CD8-positive, alpha-beta memory T cell (primary cell): Measurements from ENCODE around the gene COL26A1. TPM values are rescaled to one million over a fixed set of nuclear protein-coding genes. Genes with fewer than 3 reads are reported as not detected.

ENCODE experiments used
- CTCF ChIA-PET: fragments of 350-600 bp; sonication (Branson Sonifier 250); formaldehyde crosslinking; loops from one replicate; lab custom pipeline; 2021; ENCODE audit warnings: antibody characterized with exemption; lab: Charles Lee
- POLR2A ChIA-PET: fragments of 350-600 bp; sonication (Branson Sonifier 250); formaldehyde crosslinking; loops from one replicate; lab custom pipeline; 2021; ENCODE audit warnings: antibody characterized with exemption; lab: Charles Lee
- DNase-seq, 5 donors: peaks; one replicate each; pipeline versions ENCODE4 v3.0.0 to v3.0.0-alpha.2; 2020 to 2022; ENCODE audit warnings: mixed read lengths in 1 of 5
- H3K27ac ChIP-seq: one replicate; pipeline ENCODE4 v1.7.0; 2013; ENCODE audit warnings: low read depth, mild to moderate bottlenecking, low read length, moderate library complexity
- H3K27me3 ChIP-seq: 2 replicates; pipeline ENCODE4 v1.7.0; 2013; ENCODE audit warnings: low read length, mild to moderate bottlenecking; ENCODE audit not compliant: insufficient read depth, poor library complexity, severe bottlenecking
- H3K36me3 ChIP-seq: 2 replicates; pipeline ENCODE4 v1.7.0; 2013; ENCODE audit warnings: mild to moderate bottlenecking, low read length, moderate library complexity; ENCODE audit not compliant: insufficient read depth
- H3K4me1 ChIP-seq: 2 replicates; pipeline ENCODE4 v1.7.0; 2013; ENCODE audit warnings: mild to moderate bottlenecking, low read length, moderate library complexity; ENCODE audit not compliant: insufficient read depth
- H3K4me3 ChIP-seq: 2 replicates; pipeline ENCODE4 v1.7.0; 2013; ENCODE audit warnings: mild to moderate bottlenecking, low read length
- H3K9me3 ChIP-seq: 2 replicates; pipeline ENCODE4 v1.7.0; 2013; ENCODE audit warnings: mild to moderate bottlenecking, low read length
- H3K27ac Mint-ChIP-seq, 8 donors: one replicate each; pipeline ENCODE4 v1.8.0; 2020 to 2021; ENCODE audit warnings: mixed read lengths in 8 of 8, mild to moderate bottlenecking in 6 of 8, inconsistent platforms in 3 of 8, moderate library complexity in 3 of 8
- H3K27me3 Mint-ChIP-seq, 2 donors: one replicate each; pipeline ENCODE4 v1.8.0; 2020 to 2021; ENCODE audit warnings: mixed read lengths in 2 of 2, mild to moderate bottlenecking in 1 of 2, moderate library complexity in 1 of 2
- H3K36me3 Mint-ChIP-seq, 3 donors: one replicate each; pipeline ENCODE4 v1.8.0; 2020 to 2021; ENCODE audit warnings: mixed read lengths in 3 of 3, inconsistent platforms in 1 of 3, mild to moderate bottlenecking in 1 of 3
- H3K4me1 Mint-ChIP-seq, 3 donors: one replicate each; pipeline ENCODE4 v1.8.0; 2020 to 2021; ENCODE audit warnings: mixed read lengths in 3 of 3, inconsistent platforms in 1 of 3, mild to moderate bottlenecking in 1 of 3
- H3K4me3 Mint-ChIP-seq, 7 donors: one replicate each; pipeline ENCODE4 v1.8.0; 2020 to 2021; ENCODE audit warnings: mixed read lengths in 7 of 7, mild to moderate bottlenecking in 6 of 7, moderate library complexity in 4 of 7, inconsistent platforms in 2 of 7
- H3K9me3 Mint-ChIP-seq, 5 donors: one replicate each; pipeline ENCODE4 v1.8.0; 2020 to 2022; ENCODE audit warnings: mixed read lengths in 5 of 5, mild to moderate bottlenecking in 3 of 5, moderate library complexity in 2 of 5, inconsistent platforms in 1 of 5
- polyA plus RNA-seq: library from polyadenylated mRNA; unstranded; fragments of 300-500 nt; fragmentation: Illumina TruSeq; gene quantifications from one replicate; pipeline ENCODE4 v1.2.3, GENCODE V29; 2021
- total RNA-seq, 2 experiments: library from RNA; stranded (reverse); gene quantifications; one replicate each; pipeline ENCODE4 v1.2.3, GENCODE V29; 2021

The COL26A1 gene
- total and polyA plus RNA-seq, 3 experiments from 2014 or later = not detected

DNA sequence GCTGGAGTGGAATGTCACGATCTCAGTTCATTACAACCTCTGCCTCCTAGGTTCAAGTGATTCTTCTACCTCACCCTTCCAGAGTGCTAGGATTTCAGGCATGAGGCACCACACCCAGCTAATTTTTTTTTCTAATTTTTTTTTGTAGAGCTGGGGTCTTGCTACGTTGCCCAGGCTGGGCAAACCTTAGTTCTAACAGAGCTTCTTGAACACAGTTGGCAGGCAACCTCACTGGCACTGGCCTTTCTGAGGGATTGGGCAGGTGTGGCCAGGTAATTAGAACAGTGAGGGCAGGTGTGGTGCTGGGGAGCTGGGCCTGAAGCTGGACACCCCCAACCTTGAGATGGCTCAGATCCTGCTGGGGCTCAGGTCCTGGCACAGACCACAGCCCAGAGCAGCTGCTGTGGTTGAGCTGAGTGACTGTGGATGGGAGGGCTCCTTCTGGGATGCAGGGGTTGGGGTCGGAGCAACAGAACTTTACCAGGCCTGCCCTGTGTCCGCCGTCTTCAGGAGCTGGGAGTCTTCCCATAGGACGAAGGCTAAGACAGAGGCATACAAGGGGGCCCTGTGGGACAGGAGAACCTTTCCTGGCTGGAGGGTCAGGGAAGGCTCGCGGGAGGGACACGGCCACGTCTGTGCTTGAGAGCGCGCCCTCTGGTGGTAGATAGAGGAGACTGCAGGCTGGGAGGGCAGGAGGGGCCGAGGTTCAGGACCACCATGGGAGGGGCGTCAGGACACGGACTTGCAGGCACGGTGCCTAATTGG is 48.2 kb downstream of the COL26A1 start:
- Histone ChIP-seq H3K4me1 (no peaks in the 10 kb centered on the region), H3K27ac (no peak overlapping the region), H3K27me3 (no peaks in the 10 kb centered on the region), H3K9me3 (peaks cover 9% of the 10 kb centered on the region), H3K4me3 (no peak overlapping the region), H3K36me3 (no peaks in the 10 kb centered on the region)
- Mint-ChIP-seq H3K9me3 (peaks cover 4 to 15% (median 13%) of the 10 kb centered on the region in 5 donors), H3K4me3 (peak overlapping the region in 1 of 7 donors; percentile 35), H3K4me1 (peaks cover 6 to 7% (median 6%) of the 10 kb centered on the region in 3 donors), H3K27me3 (peaks cover 3 to 23% of the 10 kb centered on the region in 2 donors), H3K36me3 (peaks cover 0 to 3% (median 0%) of the 10 kb centered on the region in 3 donors), H3K27ac (peak overlapping the region in 1 of 8 donors; percentile 21)
- CTCF ChIA-PET = interaction anchor here (0.6 to 2.0 kb wide), 8 partner anchors 20 to 92 kb away, joined by 3 to 7 read pairs (median 3); partner anchors contain the start of gene COL26A1
- POLR2A ChIA-PET = no interaction called here
- DNase-seq = peak in 4 of 5 donors; percentile 7 to 43 (median 14)

DNA sequence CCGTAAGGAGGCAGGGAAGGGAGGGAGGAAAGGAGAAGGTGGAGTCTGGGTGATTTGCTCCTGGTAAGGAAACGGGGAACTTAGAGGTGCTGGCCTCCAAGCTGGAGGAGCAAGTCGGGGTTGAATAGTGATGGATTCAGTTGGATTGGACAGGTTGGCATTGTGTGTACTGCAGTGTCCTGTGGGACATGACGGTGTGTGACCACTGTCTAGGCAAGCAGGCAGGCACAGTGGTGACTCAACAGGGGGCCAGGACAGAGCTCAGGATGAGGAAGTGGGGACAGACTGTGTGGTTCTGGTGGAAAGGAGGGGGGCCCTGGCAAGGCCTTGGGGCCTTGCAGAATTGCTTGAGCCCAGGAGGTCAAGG is 48.8 kb downstream of the COL26A1 start:
- H3K27me3 ChIP-seq = no peaks in the 10 kb centered on the region
- Mint-ChIP-seq H3K4me1 (peaks cover 6 to 7% (median 6%) of the 10 kb centered on the region in 3 donors), H3K9me3 (peaks cover 4 to 15% (median 13%) of the 10 kb centered on the region in 5 donors), H3K4me3 (peak overlapping the region in 1 of 7 donors; percentile 35), H3K27me3 (peaks cover 4 to 22% of the 10 kb centered on the region in 2 donors), H3K36me3 (peaks cover 0 to 3% (median 0%) of the 10 kb centered on the region in 3 donors), H3K27ac (peak overlapping the region in 1 of 8 donors; percentile 72)
- DNase-seq = no peak
- peaks cover 9% of the 10 kb centered on the region for H3K9me3 ChIP-seq
- H3K4me3 ChIP-seq = no peak overlapping the region
- POLR2A ChIA-PET = no interaction called here
- CTCF ChIA-PET = interaction anchor here (0.9 to 2.0 kb wide), 7 partner anchors 20 to 49 kb away, joined by 3 to 7 read pairs (median 3); partner anchors contain the start of gene COL26A1
- no peaks in the 10 kb centered on the region for H3K36me3 ChIP-seq
- no peaks in the 10 kb centered on the region for H3K4me1 ChIP-seq
- H3K27ac ChIP-seq = no peak overlapping the region

DNA sequence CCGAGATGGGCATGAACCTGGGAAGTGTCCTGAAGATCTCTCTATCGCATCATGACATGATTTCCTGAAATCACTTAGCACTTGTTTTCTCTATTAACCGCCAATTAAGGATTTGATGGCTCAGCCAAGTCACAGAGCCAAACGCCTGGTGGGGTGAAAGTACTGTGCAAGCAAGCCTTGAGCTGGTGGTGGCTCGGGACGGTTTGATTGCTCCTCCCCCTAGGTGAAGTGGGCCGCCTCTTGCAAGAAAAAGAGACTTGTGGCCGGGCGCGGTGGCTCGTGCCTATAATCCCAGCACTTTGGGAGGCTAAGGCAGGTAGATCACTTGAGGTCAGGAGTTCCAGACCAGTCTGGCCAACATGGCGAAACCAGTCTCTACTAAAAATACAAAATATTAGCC is 50.3 kb downstream of the COL26A1 start:
- no peaks in the 10 kb centered on the region for H3K36me3 ChIP-seq
- CTCF ChIA-PET = no interaction called here
- H3K9me3 Mint-ChIP-seq = peaks cover 4 to 15% (median 13%) of the 10 kb centered on the region in 5 donors
- no peak overlapping the region for H3K4me3 Mint-ChIP-seq
- peaks cover 0 to 3% (median 0%) of the 10 kb centered on the region in 3 donors for H3K36me3 Mint-ChIP-seq
- H3K27me3 ChIP-seq = no peaks in the 10 kb centered on the region
- peaks cover 4 to 23% of the 10 kb centered on the region in 2 donors for H3K27me3 Mint-ChIP-seq
- POLR2A ChIA-PET = no interaction called here
- no peak overlapping the region for H3K27ac Mint-ChIP-seq
- peaks cover 6 to 7% (median 6%) of the 10 kb centered on the region in 3 donors for H3K4me1 Mint-ChIP-seq
- no peaks in the 10 kb centered on the region for H3K4me1 ChIP-seq
- H3K27ac ChIP-seq = no peak overlapping the region
- H3K4me3 ChIP-seq = no peak overlapping the region
- no peak for DNase-seq
- peaks cover 9% of the 10 kb centered on the region for H3K9me3 ChIP-seq

DNA sequence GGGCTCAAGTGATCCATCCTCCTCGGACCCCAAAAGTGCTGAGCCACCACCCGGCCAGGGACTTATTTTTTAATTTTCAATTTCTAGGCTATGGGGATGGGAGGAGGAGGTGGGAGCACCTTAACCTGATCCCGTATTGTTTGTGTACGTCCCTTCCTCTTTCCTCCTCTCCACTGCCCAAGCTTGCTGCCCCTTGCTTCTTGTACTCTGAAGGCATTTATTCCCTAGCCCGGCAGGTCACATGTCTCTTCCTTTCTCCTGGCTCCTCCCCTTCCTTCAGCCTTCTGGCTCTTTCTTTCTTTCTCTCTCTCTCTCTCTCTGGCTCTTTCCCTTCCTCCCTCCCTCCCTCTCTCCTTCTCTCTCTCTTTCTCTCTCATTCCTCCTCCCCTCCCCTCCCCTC is 56.0 kb downstream of the COL26A1 start:
- Mint-ChIP-seq H3K36me3 (no peaks in the 10 kb centered on the region), H3K9me3 (no peaks in the 10 kb centered on the region), H3K27me3 (peaks cover 6 to 23% of the 10 kb centered on the region in 2 donors), H3K4me3 (no peak overlapping the region), H3K27ac (no peak overlapping the region), H3K4me1 (no peaks in the 10 kb centered on the region)
- H3K27me3 ChIP-seq = no peaks in the 10 kb centered on the region
- POLR2A ChIA-PET = no interaction called here
- H3K36me3 ChIP-seq = no peaks in the 10 kb centered on the region
- CTCF ChIA-PET = no interaction called here
- no peak for DNase-seq
- no peaks in the 10 kb centered on the region for H3K4me1 ChIP-seq
- no peak overlapping the region for H3K4me3 ChIP-seq
- no peak overlapping the region for H3K27ac ChIP-seq
- no peaks in the 10 kb centered on the region for H3K9me3 ChIP-seq

DNA sequence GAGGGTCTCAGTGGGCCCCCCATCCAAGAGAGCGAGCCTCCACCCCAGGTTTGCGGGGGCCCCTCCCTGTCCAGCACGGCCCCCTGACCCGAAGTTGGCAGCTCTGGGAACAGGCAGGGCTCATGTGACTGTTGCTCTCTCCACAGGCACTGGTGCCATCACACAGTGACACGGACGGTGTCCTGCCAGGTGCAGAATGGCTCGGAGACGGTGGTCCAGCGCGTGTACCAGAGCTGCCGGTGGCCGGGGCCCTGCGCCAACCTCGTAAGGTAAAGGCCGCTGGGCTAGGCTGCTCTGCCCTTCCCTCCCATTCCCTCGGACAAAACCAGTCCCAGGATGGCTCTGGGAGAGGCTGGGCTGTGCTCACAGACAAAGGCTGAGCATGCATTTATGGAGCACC is 57.2 kb downstream of the COL26A1 start:
- H3K4me3 ChIP-seq = no peak overlapping the region
- H3K4me1 Mint-ChIP-seq = no peaks in the 10 kb centered on the region
- ChIA-PET POLR2A (no interaction called here), CTCF (no interaction called here)
- no peaks in the 10 kb centered on the region for H3K4me1 ChIP-seq
- H3K27me3 Mint-ChIP-seq = peaks cover 6 to 23% of the 10 kb centered on the region in 2 donors
- no peaks in the 10 kb centered on the region for H3K9me3 ChIP-seq
- no peaks in the 10 kb centered on the region for H3K36me3 Mint-ChIP-seq
- H3K27ac ChIP-seq = no peak overlapping the region
- no peak overlapping the region for H3K4me3 Mint-ChIP-seq
- no peaks in the 10 kb centered on the region for H3K9me3 Mint-ChIP-seq
- H3K27me3 ChIP-seq = no peaks in the 10 kb centered on the region
- H3K36me3 ChIP-seq = no peaks in the 10 kb centered on the region
- no peak for DNase-seq
- no peak overlapping the region for H3K27ac Mint-ChIP-seq

DNA sequence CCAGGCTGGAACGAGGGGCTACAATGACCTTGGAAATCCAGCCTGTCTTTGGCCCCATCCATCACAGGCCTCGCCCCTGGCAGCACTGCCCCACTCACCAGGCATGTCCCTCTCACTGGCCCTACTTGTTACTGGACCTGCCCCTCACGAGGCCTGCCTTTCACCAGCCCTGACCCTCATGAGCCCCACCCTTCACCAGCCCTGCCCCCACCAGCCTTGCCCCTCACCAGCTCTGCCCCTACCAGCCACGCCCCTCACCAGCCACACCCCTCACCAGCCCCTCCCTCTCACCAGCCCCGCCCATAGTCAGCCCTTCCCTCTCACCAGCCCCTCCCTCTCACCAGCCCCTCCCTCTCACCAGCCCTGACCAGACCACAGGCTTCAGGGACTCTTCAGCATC is 57.8 kb downstream of the COL26A1 start:
- no peak for DNase-seq
- H3K4me1 ChIP-seq = no peaks in the 10 kb centered on the region
- peaks cover 8 to 23% of the 10 kb centered on the region in 2 donors for H3K27me3 Mint-ChIP-seq
- H3K27ac ChIP-seq = no peak overlapping the region
- H3K36me3 Mint-ChIP-seq = no peaks in the 10 kb centered on the region
- H3K4me1 Mint-ChIP-seq = no peaks in the 10 kb centered on the region
- no peaks in the 10 kb centered on the region for H3K27me3 ChIP-seq
- no peaks in the 10 kb centered on the region for H3K36me3 ChIP-seq
- H3K9me3 ChIP-seq = no peaks in the 10 kb centered on the region
- no peak overlapping the region for H3K4me3 ChIP-seq
- H3K27ac Mint-ChIP-seq = no peak overlapping the region
- POLR2A ChIA-PET = no interaction called here
- no peaks in the 10 kb centered on the region for H3K9me3 Mint-ChIP-seq
- CTCF ChIA-PET = no interaction called here
- no peak overlapping the region for H3K4me3 Mint-ChIP-seq

DNA sequence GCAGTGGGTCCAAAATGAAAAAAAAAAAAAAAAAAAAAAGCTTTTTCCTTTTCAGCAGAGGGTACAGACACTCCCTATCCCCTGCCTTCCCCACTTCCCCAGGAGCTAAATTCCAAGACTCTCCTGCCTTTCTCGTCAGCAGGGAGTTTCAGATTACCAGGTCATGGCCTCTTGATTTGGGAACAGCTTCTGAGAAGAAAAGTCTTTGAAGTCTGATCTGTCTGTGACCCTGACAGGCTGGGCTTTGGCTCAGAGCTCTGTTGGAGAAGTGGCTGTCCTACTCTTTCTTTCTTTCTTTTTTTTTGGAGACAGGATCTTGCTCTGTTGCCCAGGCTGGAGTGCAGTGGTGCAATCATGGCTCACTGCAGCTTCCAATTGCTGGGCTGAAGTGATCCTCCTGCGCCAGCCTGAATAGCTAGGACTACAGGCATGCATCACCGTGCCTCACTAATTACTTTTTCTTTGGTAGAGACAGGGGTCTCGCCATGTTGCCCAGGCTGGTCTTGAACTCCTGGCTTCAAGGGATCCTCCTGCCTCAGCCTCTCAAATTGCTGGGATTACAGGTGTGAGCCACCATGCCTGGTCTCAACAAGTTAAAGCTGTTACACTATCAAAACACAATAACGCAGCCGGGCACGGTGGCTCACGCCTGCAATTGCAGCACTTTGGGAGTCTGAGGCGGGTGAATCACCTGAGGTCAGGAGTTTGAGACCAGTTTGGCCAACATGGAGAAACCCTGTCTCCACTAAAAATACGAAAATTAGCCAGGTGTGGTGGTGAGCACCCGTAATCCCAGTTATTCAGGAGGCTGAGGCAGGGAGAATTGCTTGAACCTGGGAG is 59.9 kb downstream of the COL26A1 start:
- no peak overlapping the region for H3K4me3 Mint-ChIP-seq
- H3K9me3 Mint-ChIP-seq = peaks cover 0 to 2% (median 0%) of the 10 kb centered on the region in 5 donors
- POLR2A ChIA-PET = no interaction called here
- H3K4me3 ChIP-seq = no peak overlapping the region
- H3K27me3 ChIP-seq = peaks cover 3% of the 10 kb centered on the region
- H3K36me3 Mint-ChIP-seq = no peaks in the 10 kb centered on the region
- no peaks in the 10 kb centered on the region for H3K4me1 Mint-ChIP-seq
- CTCF ChIA-PET = no interaction called here
- H3K27ac ChIP-seq = no peak overlapping the region
- no peaks in the 10 kb centered on the region for H3K4me1 ChIP-seq
- no peaks in the 10 kb centered on the region for H3K9me3 ChIP-seq
- H3K27me3 Mint-ChIP-seq = peaks cover 6 to 19% of the 10 kb centered on the region in 2 donors
- H3K36me3 ChIP-seq = no peaks in the 10 kb centered on the region
- H3K27ac Mint-ChIP-seq = peak overlapping the region in 1 of 8 donors; percentile 54
- no peak for DNase-seq
